ENCODE results near the gene APOBEC3A.

DNA sequence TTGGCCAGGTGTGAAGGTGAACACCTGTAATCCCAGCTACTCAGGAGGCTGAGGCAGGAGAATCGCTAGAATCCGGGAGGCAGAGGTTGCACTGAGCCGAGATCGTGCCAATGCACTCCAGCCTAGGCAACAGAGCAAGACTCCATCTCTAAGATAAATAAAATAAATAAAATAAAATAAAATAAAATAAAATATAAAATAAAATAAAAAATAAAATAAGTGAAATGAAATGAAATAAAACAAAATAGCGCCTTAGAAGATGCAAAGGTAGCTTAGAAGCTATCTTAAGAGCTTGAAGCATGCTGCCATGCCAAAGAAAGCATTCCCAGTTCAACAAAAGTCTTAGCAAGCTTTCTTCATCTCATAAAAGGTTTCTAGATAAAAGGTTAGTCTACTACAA is 49.8 kb downstream of the APOBEC3A start:
- TF ChIP-seq CTCF (IDR thresholded peaks at IDR 0.05) (no peak), POLR2A (IDR thresholded peaks at IDR 0.05) (no peak)
